Measurements from ENCODE around the gene SPOCD1.

The SPOCD1 gene

DNA sequence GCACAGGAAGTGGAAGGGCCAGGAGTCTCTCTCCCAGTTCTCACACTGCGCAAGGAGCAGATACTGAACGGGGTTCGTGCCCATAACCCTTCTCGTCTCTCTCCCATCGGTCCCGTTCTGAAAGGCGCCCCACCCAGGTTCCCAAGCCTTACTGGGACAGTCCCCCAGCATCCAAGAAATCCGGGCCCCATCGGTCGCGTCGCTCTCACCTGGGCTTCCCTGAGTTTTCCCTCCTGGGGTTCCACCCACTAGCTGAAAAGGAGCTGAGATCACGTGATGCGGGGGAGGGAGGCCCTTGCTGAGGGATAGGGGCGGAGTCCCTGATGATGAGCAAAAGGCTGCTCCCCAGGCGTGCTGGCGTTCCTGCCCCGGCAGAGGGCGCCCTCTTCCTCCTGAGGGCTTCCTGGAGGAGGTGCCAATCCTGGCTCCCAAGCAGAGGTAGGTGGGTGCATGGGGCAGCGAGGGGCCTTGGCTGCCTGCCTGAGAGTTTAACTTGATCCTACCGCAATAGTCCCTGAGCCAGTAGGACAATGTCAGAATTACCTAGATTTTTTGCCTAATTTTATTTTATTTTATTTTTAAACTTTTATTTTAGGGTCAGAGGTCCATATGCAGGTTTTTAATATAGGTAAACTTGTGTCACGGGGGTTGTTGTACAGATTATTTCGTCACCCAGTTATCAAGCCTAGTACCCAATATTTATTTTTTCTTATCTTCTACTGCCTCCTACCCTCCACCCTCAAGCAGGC is at the start of gene SPOCD1:
Gene SPOCD1, minus strand, starts transcription at position 271 of the 749 bp plus-strand sequence. CDS start 689 bp downstream, outside the sequence.
- FAIRE-seq = no peak

- no peak for FAIRE-seq
Observed at GRCh38 chr1:31862071-31862470, 46.2 kb upstream of the SPOCD1 start.

GRCh38 chr1:31861346-31861745 is 45.5 kb upstream of the SPOCD1 start:
- no peak for FAIRE-seq

- no peak for FAIRE-seq
Observed at GRCh38 chr1:31860581-31860980, 44.8 kb upstream of the SPOCD1 start.

- no peak for FAIRE-seq
Observed at GRCh38 chr1:31859719-31860118, 43.9 kb upstream of the SPOCD1 start.

- FAIRE-seq = no peak
Observed at GRCh38 chr1:31859044-31859443, 43.2 kb upstream of the SPOCD1 start.

GRCh38 chr1:31857863-31858262 is 42.0 kb upstream of the SPOCD1 start:
- FAIRE-seq = no peak

DNA sequence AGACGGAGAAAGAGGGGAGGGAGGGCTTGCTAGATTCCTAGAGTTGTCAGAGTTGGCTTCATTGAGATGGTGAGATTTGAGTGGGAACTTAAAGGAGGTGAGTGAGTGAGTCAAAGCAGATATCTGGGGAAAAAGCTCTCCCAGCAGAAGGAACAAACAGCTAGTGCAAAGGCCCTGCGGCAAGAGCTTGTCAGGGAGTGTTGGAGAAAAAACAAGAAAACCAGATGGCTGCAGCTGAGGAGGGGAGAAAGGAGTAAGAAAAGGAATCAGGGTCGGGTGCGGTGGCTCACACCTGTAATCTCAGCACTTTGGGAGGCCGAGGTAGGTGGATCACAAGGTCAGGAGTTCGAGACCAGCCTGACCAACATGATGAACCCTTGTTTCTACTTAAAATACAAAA is 40.3 kb upstream of the SPOCD1 start:
- FAIRE-seq = no peak

GRCh38 chr1:31855038-31855845 is 39.4 kb upstream of the SPOCD1 start:
- FAIRE-seq = no peak

GRCh38 chr1:31849653-31850052 is 33.8 kb upstream of the SPOCD1 start:
- no peak for FAIRE-seq

GRCh38 chr1:31848381-31848897 is 32.6 kb upstream of the SPOCD1 start:
- no peak for FAIRE-seq

- no peak for FAIRE-seq
Observed at GRCh38 chr1:31846484-31846883, 30.7 kb upstream of the SPOCD1 start.

DNA sequence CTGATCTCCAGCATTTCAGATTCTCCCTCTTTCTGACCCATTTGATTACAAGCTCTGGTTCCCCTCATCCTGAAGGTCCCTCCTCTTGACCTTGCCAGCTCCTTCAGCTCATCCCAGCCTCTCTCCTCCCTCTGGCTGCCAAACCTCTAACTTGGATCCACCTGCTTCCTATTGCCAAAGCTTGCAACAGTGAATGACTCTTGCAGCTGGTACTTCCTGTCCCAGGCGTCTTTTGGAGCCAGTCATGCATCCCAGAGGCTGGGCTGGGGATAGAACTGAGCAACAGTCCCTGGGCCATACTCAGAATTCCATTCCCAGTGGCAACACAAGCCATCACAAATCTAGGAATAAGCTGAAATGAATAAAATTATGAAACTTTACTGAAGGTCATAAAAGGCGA is 27.7 kb upstream of the SPOCD1 start:
- FAIRE-seq = no peak

DNA sequence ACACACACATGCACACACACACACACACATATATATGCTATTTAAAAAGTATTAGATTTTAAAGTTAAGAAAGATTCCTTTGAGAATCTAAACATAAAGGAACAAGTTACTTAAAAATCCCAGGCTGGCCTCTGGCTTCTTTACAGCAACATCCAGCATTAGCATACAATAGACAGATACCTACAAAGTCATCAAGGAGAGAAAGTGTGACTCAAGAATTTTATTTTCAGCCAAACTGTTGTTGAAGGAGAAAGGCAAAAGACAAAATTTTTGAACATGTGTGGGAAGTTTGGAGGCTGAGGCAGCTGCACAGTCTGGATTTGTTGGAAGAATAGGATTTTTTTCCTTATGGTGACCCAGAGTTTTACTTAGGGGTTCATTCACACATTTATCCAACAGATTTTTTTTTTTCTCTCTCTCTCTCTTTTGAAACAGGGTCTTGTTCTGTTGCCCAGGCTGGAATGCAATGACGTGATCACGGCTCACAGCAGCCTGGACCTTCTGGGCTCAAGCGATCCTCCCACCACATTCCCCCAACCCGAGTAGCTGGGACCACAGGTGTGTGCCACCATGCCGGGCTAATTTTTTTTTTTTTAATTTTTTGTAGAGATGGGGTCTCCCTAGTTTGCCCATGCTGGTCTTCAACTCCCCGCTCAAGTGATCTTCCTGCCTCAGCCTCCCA is 24.0 kb upstream of the SPOCD1 start:
- FAIRE-seq = no peak

GRCh38 chr1:31837451-31838158 is 21.8 kb upstream of the SPOCD1 start:
- no peak for FAIRE-seq

GRCh38 chr1:31836638-31837037 is 20.8 kb upstream of the SPOCD1 start:
- no peak for FAIRE-seq

DNA sequence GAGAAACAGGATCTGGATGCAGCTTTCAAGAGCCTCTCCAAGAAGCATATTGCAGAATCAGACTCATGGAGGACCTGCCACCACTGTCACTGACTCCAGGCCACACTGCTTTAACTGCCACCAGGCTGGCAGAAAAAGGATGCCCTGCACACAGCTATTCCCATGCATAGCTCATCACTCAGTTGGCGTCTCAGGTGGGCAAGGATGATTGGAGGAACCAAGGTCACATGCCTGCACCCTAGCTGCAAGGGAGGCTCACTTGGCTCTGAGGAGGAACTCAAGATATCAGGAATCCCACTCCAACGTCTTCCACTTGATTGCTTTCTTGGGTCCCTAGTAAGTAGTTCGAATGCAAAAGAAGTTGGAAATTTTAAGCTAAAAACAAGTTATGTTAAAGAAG is 19.6 kb upstream of the SPOCD1 start:
- FAIRE-seq = no peak

- FAIRE-seq = no peak
Observed at GRCh38 chr1:31834501-31834900, 18.7 kb upstream of the SPOCD1 start.

DNA sequence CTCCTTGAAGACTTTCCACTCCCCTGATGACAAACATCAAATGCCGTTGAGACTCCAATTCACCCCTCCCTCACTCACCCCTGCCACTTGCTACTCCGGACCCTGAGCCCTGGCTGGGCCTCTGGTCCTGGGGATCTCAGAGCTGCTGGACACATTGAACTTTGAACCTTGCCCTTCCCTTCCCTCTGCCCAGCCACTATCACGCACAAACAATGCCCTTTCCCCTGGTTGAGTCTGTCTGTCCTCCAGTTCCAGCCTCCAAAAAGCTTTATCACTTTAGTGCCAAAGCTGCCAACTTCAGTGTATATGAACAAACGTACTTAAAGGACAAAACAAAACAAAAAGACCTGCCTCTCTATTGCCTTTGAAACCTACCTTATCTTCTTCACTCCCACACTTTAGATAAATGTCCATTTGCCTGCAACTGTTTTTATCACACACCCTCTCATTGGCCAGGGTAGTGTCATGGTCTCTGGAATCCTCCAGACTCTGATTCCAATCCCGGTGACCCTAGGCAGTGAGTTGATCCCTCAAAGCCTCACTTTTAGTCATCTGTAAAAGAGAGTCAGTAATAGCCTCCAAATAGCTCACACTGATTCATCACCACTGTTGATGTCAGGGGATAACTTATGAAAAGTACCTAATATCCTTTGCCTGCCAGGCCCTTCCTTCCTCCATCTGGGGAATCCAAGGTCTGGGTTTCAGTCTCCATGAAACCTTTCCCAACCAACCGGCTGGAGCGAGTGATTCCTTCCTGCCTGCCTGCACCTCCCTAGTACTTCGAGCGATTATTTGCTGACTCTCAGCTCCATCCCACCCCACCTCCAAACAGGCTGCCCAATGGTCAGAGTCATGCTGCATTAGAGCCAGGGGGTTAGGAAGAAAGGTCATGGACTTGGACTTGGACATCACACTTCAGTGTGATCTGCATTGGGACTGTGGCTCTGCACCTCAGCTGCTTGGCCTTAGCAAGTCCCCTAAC is 15.9 kb upstream of the SPOCD1 start:
- no peak for FAIRE-seq

DNA sequence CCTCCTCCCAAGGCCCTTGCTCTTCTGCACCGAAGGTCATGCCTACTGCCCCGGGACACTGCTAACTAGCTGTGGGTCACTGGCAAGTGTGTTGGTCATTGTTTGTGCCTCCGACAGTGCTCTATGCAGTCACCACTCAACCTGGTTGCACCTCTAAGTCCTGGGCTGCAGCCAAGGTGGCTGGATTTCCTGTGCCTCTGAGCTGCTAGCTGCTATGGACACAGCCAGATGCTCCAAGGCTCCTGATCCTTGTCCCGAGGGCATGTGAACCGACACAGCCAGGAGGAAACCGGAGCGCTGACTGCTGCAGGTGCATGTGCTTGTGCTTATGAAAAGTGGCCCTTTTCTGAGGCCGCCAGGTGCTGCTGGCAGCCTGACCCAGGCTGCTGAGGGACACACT is 14.7 kb upstream of the SPOCD1 start:
- FAIRE-seq = no peak

- FAIRE-seq = no peak
Observed at GRCh38 chr1:31830065-31830464, 14.2 kb upstream of the SPOCD1 start.
